Mammary epithelial cell (primary cell): Measurements from ENCODE around the gene ATP8B4.

Experiments
- EZH2 ChIP-seq: IDR thresholded peaks from 2 replicates; pipeline ENCODE4 v1.6.1; 2012; ENCODE audit warnings: low read length, inconsistent platforms, borderline replicate concordance
- TF ChIP-seq, protein P1 (sequence below), 2 donors: IDR thresholded peaks in 1 of 2; conservative IDR thresholded peaks in 1 of 2; 2 replicates each; pipeline ENCODE4 v1.5.1; 2011 to 2012; ENCODE audit warnings: inconsistent platforms in 2 of 2, low read length in 2 of 2, mild to moderate bottlenecking in 2 of 2, control low read depth in 1 of 2, low read depth in 1 of 2; ENCODE audit not compliant: insufficient read depth in 1 of 2; ENCODE audit errors: extremely low read depth in 1 of 2

DNA sequence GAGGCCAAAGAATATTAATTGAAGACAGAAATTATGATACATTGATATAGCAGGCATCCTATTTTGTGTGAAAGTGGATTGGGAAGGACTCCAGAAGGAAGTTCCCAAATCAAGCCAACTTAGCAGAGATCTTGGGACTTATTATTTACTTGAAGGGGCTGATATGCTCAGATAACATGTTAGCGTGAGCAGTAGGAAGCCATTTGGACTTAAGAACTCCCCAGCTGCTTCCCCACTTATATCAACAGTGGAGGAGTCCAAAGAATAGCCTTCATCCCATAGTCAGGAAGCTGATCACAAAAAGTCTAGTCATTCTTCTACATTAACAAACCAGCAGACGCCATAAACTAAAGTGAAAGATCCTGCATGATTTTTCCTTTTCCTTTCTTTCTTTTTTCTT, 200.0 kb downstream of the ATP8B4 start:
- TF ChIP-seq, protein P1, sequence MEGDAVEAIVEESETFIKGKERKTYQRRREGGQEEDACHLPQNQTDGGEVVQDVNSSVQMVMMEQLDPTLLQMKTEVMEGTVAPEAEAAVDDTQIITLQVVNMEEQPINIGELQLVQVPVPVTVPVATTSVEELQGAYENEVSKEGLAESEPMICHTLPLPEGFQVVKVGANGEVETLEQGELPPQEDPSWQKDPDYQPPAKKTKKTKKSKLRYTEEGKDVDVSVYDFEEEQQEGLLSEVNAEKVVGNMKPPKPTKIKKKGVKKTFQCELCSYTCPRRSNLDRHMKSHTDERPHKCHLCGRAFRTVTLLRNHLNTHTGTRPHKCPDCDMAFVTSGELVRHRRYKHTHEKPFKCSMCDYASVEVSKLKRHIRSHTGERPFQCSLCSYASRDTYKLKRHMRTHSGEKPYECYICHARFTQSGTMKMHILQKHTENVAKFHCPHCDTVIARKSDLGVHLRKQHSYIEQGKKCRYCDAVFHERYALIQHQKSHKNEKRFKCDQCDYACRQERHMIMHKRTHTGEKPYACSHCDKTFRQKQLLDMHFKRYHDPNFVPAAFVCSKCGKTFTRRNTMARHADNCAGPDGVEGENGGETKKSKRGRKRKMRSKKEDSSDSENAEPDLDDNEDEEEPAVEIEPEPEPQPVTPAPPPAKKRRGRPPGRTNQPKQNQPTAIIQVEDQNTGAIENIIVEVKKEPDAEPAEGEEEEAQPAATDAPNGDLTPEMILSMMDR (conservative IDR thresholded peaks at IDR 0.05 in 1 of 2, IDR thresholded peaks at IDR 0.05 in 1 of 2; ENCODE audit: extremely low read depth in 1 of 2, insufficient read depth in 1 of 2, low read depth in 1 of 2, low read length in 2 of 2), result no peak
- TF ChIP-seq EZH2, result no peak
